CD4-positive, alpha-beta T cell treated with Interleukin-1 beta for 1 hour (primary cell): Measurements from ENCODE around the gene GRIK2.

Experiments used
- DNase-seq, 2 donors: peaks; one replicate each; pipeline ENCODE4 v3.0.0-alpha.2; 2020 to 2022

The GRIK2 gene

GRCh38 chr6:101462576-101462975 lies 69.1 kb downstream of the GRIK2 start:
- no peak for DNase-seq

DNA sequence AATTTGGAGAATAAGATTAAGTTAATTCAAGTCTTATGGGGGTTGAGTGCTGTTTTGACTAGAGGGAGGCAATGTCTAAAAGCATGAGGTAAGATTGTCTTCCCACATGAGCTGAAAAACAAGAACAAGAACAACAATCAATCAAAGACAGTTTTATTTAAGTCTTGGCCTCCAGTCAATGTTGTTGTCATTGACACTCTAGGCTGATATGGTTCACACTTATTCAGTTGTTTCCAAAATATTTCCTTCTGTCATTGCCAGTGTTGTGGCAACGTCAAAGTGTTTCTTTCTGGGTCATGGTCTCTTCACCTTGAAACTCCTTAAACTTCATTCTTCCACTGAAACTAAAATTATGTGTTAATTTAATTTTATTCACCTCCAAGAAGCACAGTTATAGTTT lies 72.4 kb downstream of the GRIK2 start:
- DNase-seq = no peak

- no peak for DNase-seq
Measured at GRCh38 chr6:101477436-101477835, 83.9 kb downstream of the GRIK2 start.

DNA sequence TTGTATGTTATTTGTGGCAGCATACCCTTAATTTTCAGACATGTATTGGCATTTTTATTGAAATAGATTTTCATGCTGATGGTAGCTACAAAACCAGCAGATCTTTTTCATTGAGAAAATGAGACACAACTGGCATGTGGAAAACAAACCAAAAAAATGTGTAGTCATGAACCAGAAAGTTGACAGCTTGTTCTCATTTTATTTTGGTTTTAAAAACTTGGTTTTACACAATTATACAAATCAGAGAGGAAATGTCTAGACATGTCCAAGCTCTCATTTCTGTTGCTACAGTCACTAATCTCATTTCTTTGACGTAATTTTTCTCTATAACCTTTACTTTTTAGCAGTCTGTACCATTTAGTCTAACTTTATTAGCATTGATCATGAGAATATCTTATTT lies 85.4 kb downstream of the GRIK2 start:
- DNase-seq = no peak

- DNase-seq = no peak
Measured at GRCh38 chr6:101482606-101483005, 89.1 kb downstream of the GRIK2 start.

DNA sequence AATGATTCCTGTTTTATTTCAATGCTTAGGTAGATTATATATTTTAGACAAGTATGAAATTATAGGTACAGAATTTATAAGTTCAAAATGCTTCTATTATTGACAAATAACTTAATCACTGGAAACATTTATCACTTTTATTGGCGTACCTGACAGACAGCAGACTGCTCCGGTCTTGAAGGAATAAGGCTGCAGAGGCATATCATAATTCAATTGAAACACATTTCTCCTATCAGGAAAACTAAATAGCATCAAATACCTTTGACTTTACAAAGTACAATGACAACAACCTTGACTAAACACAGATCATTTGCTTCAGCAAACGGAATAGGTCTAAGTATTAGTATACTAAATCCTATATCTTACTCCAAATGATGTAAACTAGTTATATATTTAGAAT lies 91.3 kb downstream of the GRIK2 start:
- no peak for DNase-seq

GRCh38 chr6:101486124-101486523 lies 92.6 kb downstream of the GRIK2 start:
- no peak for DNase-seq

DNA sequence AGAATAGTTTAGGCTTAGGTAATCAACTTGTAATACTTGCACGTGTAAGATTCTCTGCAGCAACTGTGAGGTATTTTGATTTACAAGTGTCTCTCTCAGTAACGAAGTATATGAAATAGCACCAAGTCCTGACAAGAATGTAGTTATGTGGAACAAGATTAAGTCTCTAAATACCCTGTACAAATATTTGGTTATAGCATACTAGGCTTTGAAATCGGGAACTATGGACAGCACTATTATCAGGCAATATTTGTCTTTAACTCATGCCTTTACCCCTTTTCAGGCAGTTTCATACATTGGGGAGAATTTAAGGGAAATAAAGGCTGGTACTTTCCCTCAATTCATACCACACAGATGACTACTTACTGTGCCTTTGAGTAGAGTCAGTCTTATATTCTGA lies 93.2 kb downstream of the GRIK2 start:
- no peak for DNase-seq

DNA sequence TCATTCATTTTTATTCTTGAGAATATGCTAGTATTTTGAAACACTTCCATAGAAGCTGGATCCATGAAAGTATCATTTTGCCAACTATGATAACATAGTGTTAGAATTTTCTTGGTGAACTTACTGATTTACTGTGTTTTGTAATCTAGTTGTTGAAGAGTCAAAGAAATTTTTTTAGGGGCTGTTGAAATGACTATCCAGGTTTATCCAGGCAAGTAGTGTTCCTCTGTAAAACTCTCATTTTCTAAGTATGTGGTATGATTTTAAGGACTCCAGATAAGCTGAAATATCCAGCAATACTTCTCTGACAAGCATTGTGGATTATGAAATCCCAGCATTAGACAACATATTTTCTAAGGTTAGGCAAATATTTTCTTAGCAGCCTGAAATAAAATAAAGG lies 95.9 kb downstream of the GRIK2 start:
- no peak for DNase-seq

DNA sequence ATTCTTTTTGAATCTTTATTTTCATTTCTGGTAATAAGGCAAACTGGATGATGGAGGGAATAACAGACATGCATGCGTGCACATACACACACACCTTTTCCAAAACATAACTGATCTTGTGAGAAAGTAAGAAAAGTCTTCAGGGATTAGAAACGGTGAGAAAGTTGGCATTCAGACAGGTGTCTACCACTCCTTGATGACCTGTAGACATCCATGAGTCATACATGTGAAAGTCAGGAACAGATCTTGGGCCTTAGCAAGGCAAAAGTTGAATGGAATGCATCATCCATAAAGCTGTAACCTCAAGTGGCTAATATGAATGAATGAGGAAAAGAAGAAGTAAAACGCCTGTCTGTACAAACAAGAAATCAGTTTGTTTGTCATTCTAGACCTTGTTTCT lies 97.3 kb downstream of the GRIK2 start:
- DNase-seq = no peak

DNA sequence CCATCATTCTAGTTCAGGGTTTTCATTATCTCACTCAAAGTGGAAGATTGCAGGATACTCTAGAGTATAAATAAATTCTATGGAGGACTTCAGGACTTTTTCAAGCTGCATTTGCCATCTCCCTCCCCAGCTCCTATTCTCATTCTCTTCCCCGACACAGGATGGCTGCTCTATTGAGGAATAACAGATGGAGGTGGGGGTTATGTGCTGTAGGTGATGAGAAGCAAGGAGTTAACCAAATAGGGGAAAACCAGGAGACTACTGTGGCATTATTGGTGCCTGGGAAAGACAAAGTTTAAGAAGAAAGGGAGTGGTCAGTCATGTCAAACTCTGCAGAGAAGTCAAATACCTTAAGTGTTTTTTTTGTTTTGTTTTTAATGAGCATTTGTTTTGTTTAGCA lies 109.3 kb downstream of the GRIK2 start:
- no peak for DNase-seq

DNA sequence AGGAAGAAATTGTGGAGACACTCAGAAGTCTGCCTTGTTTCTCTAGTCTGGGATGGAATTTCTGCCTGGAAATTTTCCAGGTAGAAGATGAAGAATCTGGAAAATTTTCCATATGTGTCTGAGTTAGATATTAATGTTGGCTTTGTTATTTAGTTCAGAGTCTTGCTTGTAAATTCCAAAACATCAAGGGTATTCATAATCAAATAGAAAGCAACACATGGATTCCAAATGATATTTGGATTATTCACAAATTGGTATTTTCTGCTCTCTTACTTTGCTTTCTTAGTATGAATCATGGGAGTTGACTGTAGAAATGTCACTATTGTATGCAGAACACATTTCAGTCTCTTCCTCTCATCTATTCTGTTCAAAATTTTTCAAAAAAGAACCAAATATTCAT lies 116.0 kb downstream of the GRIK2 start:
- DNase-seq = no peak

DNA sequence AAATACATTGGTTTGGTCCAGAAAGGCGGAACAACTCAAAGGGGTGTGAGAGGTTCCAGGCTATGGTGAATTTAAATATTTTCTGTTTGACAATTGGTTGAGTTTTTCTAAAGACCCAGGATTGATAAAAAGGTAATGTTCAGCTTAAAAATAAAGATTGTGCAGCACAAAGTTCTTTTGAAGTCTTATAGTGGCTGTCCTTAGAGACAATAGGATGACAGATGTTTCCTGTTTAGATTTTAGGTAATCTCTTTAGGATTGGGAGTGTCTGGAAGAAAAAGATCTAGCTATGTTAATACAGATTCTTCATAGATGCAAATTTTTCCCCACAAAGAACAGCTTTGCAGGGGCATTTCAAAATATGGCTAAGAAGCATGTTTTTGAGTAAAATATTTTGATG lies 119.7 kb downstream of the GRIK2 start:
- DNase-seq = no peak

DNA sequence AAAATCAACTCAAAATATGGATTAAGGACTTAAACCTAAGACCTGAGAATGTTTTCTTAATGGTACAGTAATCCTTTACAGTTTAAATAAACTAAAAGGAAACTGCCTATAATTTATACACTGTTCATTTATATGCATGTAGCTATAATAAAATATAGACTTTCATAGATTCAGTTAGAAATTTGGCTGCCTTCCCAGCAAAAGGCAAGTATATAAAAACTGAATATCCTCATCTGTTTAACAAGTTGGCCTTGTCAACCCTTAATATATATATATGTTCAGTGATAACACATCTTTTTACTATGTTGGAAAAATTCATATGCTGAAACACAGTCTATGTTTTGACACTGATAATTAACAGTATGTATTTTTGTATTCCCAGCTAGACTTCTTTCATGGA lies 123.1 kb downstream of the GRIK2 start:
- no peak for DNase-seq

DNA sequence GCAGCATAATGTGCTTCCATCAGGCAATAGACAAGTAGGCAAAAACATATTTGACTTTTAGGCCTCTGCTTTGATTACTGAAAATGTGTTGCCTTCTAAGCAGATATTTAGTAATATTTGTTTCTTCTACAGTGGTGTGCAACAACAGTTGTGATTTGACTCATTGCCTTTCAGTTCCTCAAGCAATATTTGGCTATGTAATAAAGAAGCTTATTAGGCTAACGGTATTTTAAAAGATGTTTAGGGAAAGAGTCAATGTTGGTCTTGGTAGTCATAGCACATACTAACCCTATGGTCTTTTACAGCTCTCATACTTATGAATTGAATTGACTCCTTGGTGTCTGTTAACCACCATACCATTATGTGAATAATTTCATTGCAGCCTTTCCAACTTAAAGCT lies 124.1 kb downstream of the GRIK2 start:
- DNase-seq = no peak

GRCh38 chr6:101522254-101522653 lies 128.7 kb downstream of the GRIK2 start:
- no peak for DNase-seq

- DNase-seq = no peak
Measured at GRCh38 chr6:101527467-101527866, 134.0 kb downstream of the GRIK2 start.

GRCh38 chr6:101528801-101529200 lies 135.3 kb downstream of the GRIK2 start:
- DNase-seq = no peak

- DNase-seq = no peak
Measured at GRCh38 chr6:101531538-101531937, 138.0 kb downstream of the GRIK2 start.

DNA sequence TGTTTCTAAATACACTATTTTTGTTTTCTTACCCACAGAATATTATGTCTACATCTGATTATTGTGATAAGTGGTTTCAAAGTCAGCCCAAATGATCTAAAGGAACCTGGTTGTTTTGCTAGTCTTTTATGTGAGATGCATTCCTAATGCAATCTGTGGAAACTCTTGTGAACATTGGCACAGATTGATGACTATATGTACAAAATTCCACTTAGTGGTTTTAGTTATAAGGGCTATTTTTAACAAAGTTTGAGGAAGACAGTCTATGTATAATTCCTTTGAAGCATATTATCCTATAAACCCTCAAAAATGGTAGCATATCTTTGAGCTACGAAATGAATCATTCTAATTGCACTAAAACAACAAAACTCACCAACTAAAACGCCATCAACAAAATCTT lies 140.9 kb downstream of the GRIK2 start:
- no peak for DNase-seq

- no peak for DNase-seq
Measured at GRCh38 chr6:101534821-101535220, 141.3 kb downstream of the GRIK2 start.

GRCh38 chr6:101537753-101538316 lies 144.3 kb downstream of the GRIK2 start:
- no peak for DNase-seq

GRCh38 chr6:101539510-101540245 lies 146.2 kb downstream of the GRIK2 start:
- no peak for DNase-seq

DNA sequence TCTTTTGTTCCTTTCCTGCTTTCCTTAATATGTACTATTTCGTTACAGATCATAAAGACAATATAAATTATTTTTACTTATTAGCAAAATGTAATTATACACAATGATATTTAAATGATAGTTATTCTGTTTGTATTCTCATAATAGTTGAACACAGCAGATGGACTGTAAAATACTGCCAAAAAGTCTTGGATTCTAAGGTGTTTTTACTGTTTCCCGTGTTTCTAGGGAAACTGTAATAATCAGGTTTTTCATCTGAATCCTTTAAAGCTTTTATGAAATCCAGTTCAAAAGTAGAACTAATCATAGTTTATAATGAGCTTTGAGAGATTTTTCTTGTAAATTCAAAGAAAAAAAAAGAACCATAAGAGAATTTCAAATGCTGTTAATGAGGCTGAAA lies 148.4 kb downstream of the GRIK2 start:
- DNase-seq = no peak

DNA sequence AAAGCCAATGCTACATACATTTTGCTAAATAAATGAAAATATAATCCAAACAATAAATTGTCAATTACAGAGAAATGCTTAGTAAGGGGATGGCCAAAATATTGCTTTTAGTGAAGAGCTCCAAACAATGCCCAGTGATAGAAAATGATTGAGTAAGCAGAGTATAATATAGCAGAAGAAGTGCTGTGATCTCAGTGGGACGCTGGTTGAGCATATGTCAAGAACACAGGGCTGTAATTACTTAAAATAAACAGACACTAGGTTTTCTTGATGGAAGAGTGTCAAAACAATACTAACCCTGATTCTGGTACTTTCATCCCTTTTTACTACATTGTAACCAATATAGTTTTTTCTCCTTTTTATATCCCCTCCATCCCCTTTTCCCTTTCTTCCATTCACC lies 150.3 kb downstream of the GRIK2 start:
- DNase-seq = no peak
